ENCODE results near the gene SLC23A3. TPM values are rescaled to one million over a fixed set of nuclear protein-coding genes. Genes with fewer than 3 reads are reported as not detected.

Gene SLC23A3
- polyA plus RNA-seq, 1 donor (not counting 4 experiments of a cell fraction or from before 2014, with no cell fraction given): 1.4 TPM

- DNase-seq (ENCODE audit: low read depth, low spot score): no peak
- dilution Hi-C loops (cut with MboI; ENCODE audit: extremely low pct_ligation_motif_present, low sequenced_read_pairs): no loop called here
Measured at GRCh38 chr2:219213026-219213415, 43.2 kb upstream of the SLC23A3 start.

GRCh38 chr2:219210886-219211362 is 41.1 kb upstream of the SLC23A3 start:
- Histone ChIP-seq H3K27me3 (ENCODE audit: control insufficient read depth, extremely low read depth, insufficient read depth, low read length) (no peaks in the 10 kb centered on the region), H3K9ac (ENCODE audit: control insufficient read depth, extremely low read depth, insufficient read depth, low read length) (no peak overlapping the region), H2AFZ (ENCODE audit: control insufficient read depth, low read length) (no peak overlapping the region), H3K27ac (ENCODE audit: control insufficient read depth, insufficient read depth, low read length) (no peak overlapping the region), H3K9me3 (ENCODE audit: control insufficient read depth, low read depth, low read length) (no peaks in the 10 kb centered on the region), H3K4me2 (ENCODE audit: control insufficient read depth, extremely low read depth, insufficient read depth, low read depth, low read length) (no peak overlapping the region), H3K79me2 (ENCODE audit: control insufficient read depth, insufficient read depth, low read length) (no peaks in the 10 kb centered on the region), H4K20me1 (ENCODE audit: control insufficient read depth, extremely low read depth, insufficient read depth, low read length) (no peaks in the 10 kb centered on the region), H3K9me1 (ENCODE audit: control insufficient read depth, extremely low read depth, insufficient read depth, low read length) (no peaks in the 10 kb centered on the region), H3K36me3 (ENCODE audit: control insufficient read depth in 2 of 2, extremely low read depth in 1 of 2, insufficient read depth in 2 of 2, low read length in 2 of 2) (peaks cover 23 to 29% of the 10 kb centered on the region in 2 experiments), H3K4me3 (ENCODE audit: control insufficient read depth in 2 of 3, extremely low read depth in 1 of 3, insufficient read depth in 2 of 3, low read depth in 1 of 3, low read length in 3 of 3) (no peak overlapping the region), H3K4me1 (ENCODE audit: control insufficient read depth, extremely low read depth, insufficient read depth, low read length) (peaks cover 16% of the 10 kb centered on the region)
- dilution Hi-C loops (cut with MboI; ENCODE audit: extremely low pct_ligation_motif_present, low sequenced_read_pairs): no loop called here
- TF ChIP-seq, protein P1, sequence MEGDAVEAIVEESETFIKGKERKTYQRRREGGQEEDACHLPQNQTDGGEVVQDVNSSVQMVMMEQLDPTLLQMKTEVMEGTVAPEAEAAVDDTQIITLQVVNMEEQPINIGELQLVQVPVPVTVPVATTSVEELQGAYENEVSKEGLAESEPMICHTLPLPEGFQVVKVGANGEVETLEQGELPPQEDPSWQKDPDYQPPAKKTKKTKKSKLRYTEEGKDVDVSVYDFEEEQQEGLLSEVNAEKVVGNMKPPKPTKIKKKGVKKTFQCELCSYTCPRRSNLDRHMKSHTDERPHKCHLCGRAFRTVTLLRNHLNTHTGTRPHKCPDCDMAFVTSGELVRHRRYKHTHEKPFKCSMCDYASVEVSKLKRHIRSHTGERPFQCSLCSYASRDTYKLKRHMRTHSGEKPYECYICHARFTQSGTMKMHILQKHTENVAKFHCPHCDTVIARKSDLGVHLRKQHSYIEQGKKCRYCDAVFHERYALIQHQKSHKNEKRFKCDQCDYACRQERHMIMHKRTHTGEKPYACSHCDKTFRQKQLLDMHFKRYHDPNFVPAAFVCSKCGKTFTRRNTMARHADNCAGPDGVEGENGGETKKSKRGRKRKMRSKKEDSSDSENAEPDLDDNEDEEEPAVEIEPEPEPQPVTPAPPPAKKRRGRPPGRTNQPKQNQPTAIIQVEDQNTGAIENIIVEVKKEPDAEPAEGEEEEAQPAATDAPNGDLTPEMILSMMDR (optimal IDR thresholded peaks at IDR 0.05 in 1 of 3, IDR thresholded peaks at IDR 0.05 in 1 of 3, conservative IDR thresholded peaks at IDR 0.05 in 1 of 3; ENCODE audit: extremely low read depth in 1 of 3, insufficient read depth in 2 of 3, low read length in 3 of 3): no peak
- no peak for TF ChIP-seq EZH2 (IDR thresholded peaks at IDR 0.05; ENCODE audit: low read length)
- DNase-seq (ENCODE audit: low read depth, low spot score) (no peak), FAIRE-seq (no peak)

More at GRCh38 chr2:219213026-219213415, 43.2 kb upstream of the SLC23A3 start:
- H4K20me1 ChIP-seq (ENCODE audit: control insufficient read depth, extremely low read depth, insufficient read depth, low read length): no peaks in the 10 kb centered on the region
- H3K27me3 ChIP-seq (ENCODE audit: control insufficient read depth, extremely low read depth, insufficient read depth, low read length): no peaks in the 10 kb centered on the region
- FAIRE-seq: no peak
- no peak overlapping the region for H3K27ac ChIP-seq (ENCODE audit: control insufficient read depth, insufficient read depth, low read length)
- no peaks in the 10 kb centered on the region for H3K9me1 ChIP-seq (ENCODE audit: control insufficient read depth, extremely low read depth, insufficient read depth, low read length)
- H3K4me2 ChIP-seq (ENCODE audit: control insufficient read depth, extremely low read depth, insufficient read depth, low read depth, low read length): no peak overlapping the region
- H3K9me3 ChIP-seq (ENCODE audit: control insufficient read depth, low read depth, low read length): no peaks in the 10 kb centered on the region
- H3K4me3 ChIP-seq (ENCODE audit: control insufficient read depth in 2 of 3, extremely low read depth in 1 of 3, insufficient read depth in 2 of 3, low read depth in 1 of 3, low read length in 3 of 3): no peak overlapping the region
- peaks cover 11% of the 10 kb centered on the region for H3K4me1 ChIP-seq (ENCODE audit: control insufficient read depth, extremely low read depth, insufficient read depth, low read length)
- H3K36me3 ChIP-seq (ENCODE audit: control insufficient read depth in 2 of 2, extremely low read depth in 1 of 2, insufficient read depth in 2 of 2, low read length in 2 of 2): peaks cover 20 to 31% of the 10 kb centered on the region in 2 experiments
- no peak overlapping the region for H2AFZ ChIP-seq (ENCODE audit: control insufficient read depth, low read length)
- TF ChIP-seq, protein P1 (optimal IDR thresholded peaks at IDR 0.05 in 1 of 3, IDR thresholded peaks at IDR 0.05 in 1 of 3, conservative IDR thresholded peaks at IDR 0.05 in 1 of 3; ENCODE audit: extremely low read depth in 1 of 3, insufficient read depth in 2 of 3, low read length in 3 of 3): no peak
- TF ChIP-seq EZH2 (IDR thresholded peaks at IDR 0.05; ENCODE audit: low read length): no peak
- no peaks in the 10 kb centered on the region for H3K79me2 ChIP-seq (ENCODE audit: control insufficient read depth, insufficient read depth, low read length)
- H3K9ac ChIP-seq (ENCODE audit: control insufficient read depth, extremely low read depth, insufficient read depth, low read length): no peak overlapping the region

Measured in keratinocyte (primary cell).